ENCODE results near the gene SEMA5A. TPM values are rescaled to one million over a fixed set of nuclear protein-coding genes. Genes with fewer than 3 reads are reported as not detected.

Gene SEMA5A
- polyA plus RNA-seq, 1 of the 3 experiments (the other 2 are of a cell fraction), result 0.58 TPM

- Histone ChIP-seq H3K79me2 (ENCODE audit: insufficient read depth) (no peaks in the 10 kb centered on the region), H3K27me3 (ENCODE audit: insufficient read depth) (no peaks in the 10 kb centered on the region), H2AFZ (ENCODE audit: low read depth) (no peak overlapping the region), H3K36me3 (replicated peaks in 1 of 2; ENCODE audit: control insufficient read depth in 1 of 2, insufficient read depth in 2 of 2, low read length in 1 of 2) (no peaks in the 10 kb centered on the region), H3K4me3 (ENCODE audit: low read depth in 2 of 2, low read length in 1 of 2) (no peak overlapping the region), H3K27ac (ENCODE audit: low read depth in 2 of 2, low read length in 1 of 2) (no peak overlapping the region), H3K9me3 (no peaks in the 10 kb centered on the region), H3K4me1 (ENCODE audit: control insufficient read depth in 1 of 2, insufficient read depth in 2 of 2, low read depth in 1 of 2, low read length in 1 of 2) (no peaks in the 10 kb centered on the region), H3K9ac (no peak overlapping the region), H3K4me2 (no peak overlapping the region), H4K20me1 (ENCODE audit: insufficient read depth) (no peaks in the 10 kb centered on the region), H3K9me2 (no peaks in the 10 kb centered on the region), H3F3A (replicated peaks; ENCODE audit: insufficient read depth) (no peaks in the 10 kb centered on the region)
- TF ChIP-seq USF1 (IDR thresholded peaks at IDR 0.05; ENCODE audit: borderline replicate concordance, low read depth) (no peak), RFX5 (IDR thresholded peaks at IDR 0.05; ENCODE audit: low read length) (no peak), MAX (IDR thresholded peaks at IDR 0.05; ENCODE audit: low read depth) (no peak), MXI1 (IDR thresholded peaks at IDR 0.05; ENCODE audit: low read depth, low read length) (no peak), ELF1 (IDR thresholded peaks at IDR 0.05) (no peak), FOSL2 (IDR thresholded peaks at IDR 0.05; ENCODE audit: borderline replicate concordance, low read depth) (no peak), GATA2 (CRISPR knock-in tag; IDR thresholded peaks at IDR 0.05) (no peak), RAD21 (IDR thresholded peaks at IDR 0.05; ENCODE audit: low read length) (no peak), YY1 (IDR thresholded peaks at IDR 0.05; ENCODE audit: low read depth) (no peak), GABPA (IDR thresholded peaks at IDR 0.05; ENCODE audit: low read depth) (no peak), TEAD4 (IDR thresholded peaks at IDR 0.05; ENCODE audit: borderline replicate concordance, insufficient read depth) (no peak), TAF1 (IDR thresholded peaks at IDR 0.05; ENCODE audit: borderline replicate concordance, low read depth, low read length) (no peak), CHD2 (IDR thresholded peaks at IDR 0.05; ENCODE audit: low read length, partially characterized antibody) (no peak), FOXJ3 (CRISPR knock-in tag; IDR thresholded peaks at IDR 0.05) (no peak)
- TF ChIP-seq, protein P1, sequence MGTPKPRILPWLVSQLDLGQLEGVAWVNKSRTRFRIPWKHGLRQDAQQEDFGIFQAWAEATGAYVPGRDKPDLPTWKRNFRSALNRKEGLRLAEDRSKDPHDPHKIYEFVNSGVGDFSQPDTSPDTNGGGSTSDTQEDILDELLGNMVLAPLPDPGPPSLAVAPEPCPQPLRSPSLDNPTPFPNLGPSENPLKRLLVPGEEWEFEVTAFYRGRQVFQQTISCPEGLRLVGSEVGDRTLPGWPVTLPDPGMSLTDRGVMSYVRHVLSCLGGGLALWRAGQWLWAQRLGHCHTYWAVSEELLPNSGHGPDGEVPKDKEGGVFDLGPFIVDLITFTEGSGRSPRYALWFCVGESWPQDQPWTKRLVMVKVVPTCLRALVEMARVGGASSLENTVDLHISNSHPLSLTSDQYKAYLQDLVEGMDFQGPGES (IDR thresholded peaks at IDR 0.05; ENCODE audit: low read depth, low read length), result no peak
- no peak for DNase-seq
- ChIA-PET POLR2A (no interaction called here), CTCF (no interaction called here)
- 69% methylated on average over 5 of the region's 5 CpGs for WGBS (ENCODE audit: low lambda C conversion rate)
These were observed 405.2 kb downstream of the SEMA5A start for GRCh38 chr5:9140711-9141110.

GRCh38 chr5:9140202-9140601, 405.7 kb downstream of the SEMA5A start:
- Histone ChIP-seq H3K9ac (no peak overlapping the region), H3K4me2 (no peak overlapping the region), H3F3A (replicated peaks; ENCODE audit: insufficient read depth) (no peaks in the 10 kb centered on the region), H3K4me1 (ENCODE audit: control insufficient read depth in 1 of 2, insufficient read depth in 2 of 2, low read depth in 1 of 2, low read length in 1 of 2) (no peaks in the 10 kb centered on the region), H3K9me2 (no peaks in the 10 kb centered on the region), H4K20me1 (ENCODE audit: insufficient read depth) (no peaks in the 10 kb centered on the region), H3K4me3 (ENCODE audit: low read depth in 2 of 2, low read length in 1 of 2) (no peak overlapping the region), H3K9me3 (no peaks in the 10 kb centered on the region), H3K79me2 (ENCODE audit: insufficient read depth) (no peaks in the 10 kb centered on the region), H3K27me3 (ENCODE audit: insufficient read depth) (no peaks in the 10 kb centered on the region), H3K36me3 (replicated peaks in 1 of 2; ENCODE audit: control insufficient read depth in 1 of 2, insufficient read depth in 2 of 2, low read length in 1 of 2) (no peaks in the 10 kb centered on the region), H2AFZ (ENCODE audit: low read depth) (no peak overlapping the region), H3K27ac (ENCODE audit: low read depth in 2 of 2, low read length in 1 of 2) (no peak overlapping the region)
- 53% methylated on average over 4 of the region's 4 CpGs for WGBS (ENCODE audit: low lambda C conversion rate)
- DNase-seq, result no peak
- ChIA-PET POLR2A (no interaction called here), CTCF (no interaction called here)
- TF ChIP-seq EZH2phosphoT487 (IDR thresholded peaks at IDR 0.05; ENCODE audit: borderline replicate concordance, low read depth) (no peak), CHD2 (IDR thresholded peaks at IDR 0.05; ENCODE audit: low read length, partially characterized antibody) (no peak), RAD21 (IDR thresholded peaks at IDR 0.05; ENCODE audit: low read length) (no peak), TEAD4 (IDR thresholded peaks at IDR 0.05; ENCODE audit: borderline replicate concordance, insufficient read depth) (no peak), FOXM1 (IDR thresholded peaks at IDR 0.05; ENCODE audit: low read depth) (no peak), REST (IDR thresholded peaks at IDR 0.05; ENCODE audit: low read depth, low read length) (no peak), RFX5 (IDR thresholded peaks at IDR 0.05; ENCODE audit: low read length) (no peak), RXRA (IDR thresholded peaks at IDR 0.05; ENCODE audit: borderline replicate concordance, low read depth) (no peak), TAF1 (IDR thresholded peaks at IDR 0.05; ENCODE audit: borderline replicate concordance, low read depth, low read length) (no peak), YY1 (IDR thresholded peaks at IDR 0.05; ENCODE audit: low read depth) (no peak)
- TF ChIP-seq, protein P2, sequence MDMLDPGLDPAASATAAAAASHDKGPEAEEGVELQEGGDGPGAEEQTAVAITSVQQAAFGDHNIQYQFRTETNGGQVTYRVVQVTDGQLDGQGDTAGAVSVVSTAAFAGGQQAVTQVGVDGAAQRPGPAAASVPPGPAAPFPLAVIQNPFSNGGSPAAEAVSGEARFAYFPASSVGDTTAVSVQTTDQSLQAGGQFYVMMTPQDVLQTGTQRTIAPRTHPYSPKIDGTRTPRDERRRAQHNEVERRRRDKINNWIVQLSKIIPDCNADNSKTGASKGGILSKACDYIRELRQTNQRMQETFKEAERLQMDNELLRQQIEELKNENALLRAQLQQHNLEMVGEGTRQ (IDR thresholded peaks at IDR 0.05; ENCODE audit: borderline replicate concordance, low read depth, low read length), result no peak
- TF ChIP-seq, protein P1 (IDR thresholded peaks at IDR 0.05; ENCODE audit: low read depth, low read length), result no peak
